SU-DHL-6 (cell line): ENCODE measurements around the gene LRRC72.

Experiments used
- H2AFZ ChIP-seq: fragments of 200-600 bp; sonication (generic); 2 replicates; pipeline ENCODE4 v1.6.1; 2014; ENCODE audit warnings: low read depth, mild to moderate bottlenecking, moderate library complexity, mixed read lengths, antibody characterized with exemption, low read length; ENCODE audit not compliant: severe bottlenecking
- H3F3A ChIP-seq: fragments of 200-600 bp; shearing (Covaris generic); 2 replicates; pipeline ENCODE4 v1.6.0; 2016; ENCODE audit warnings: antibody characterized with exemption, mild to moderate bottlenecking; ENCODE audit not compliant: insufficient read depth
- H3K27ac ChIP-seq: fragments of 200-600 bp; sonication (generic); 2 replicates; pipeline ENCODE4 v1.5.1; 2016; ENCODE audit warnings: low read depth, mild to moderate bottlenecking, low read length, moderate library complexity, mixed read lengths
- H3K27me3 ChIP-seq: fragments of 200-600 bp; sonication (generic), shearing (Covaris generic); 2 replicates; pipeline ENCODE4 v1.6.0; 2014; ENCODE audit warnings: mild to moderate bottlenecking, low read length
- H3K36me3 ChIP-seq: fragments of 200-600 bp; sonication (generic); 2 replicates; pipeline ENCODE4 v1.6.1; 2014; ENCODE audit warnings: mild to moderate bottlenecking, low read length, mixed read lengths
- H3K4me2 ChIP-seq: fragments of 300-600, 200-600 bp; shearing (Covaris generic), sonication (generic); 2 replicates; pipeline ENCODE4 v1.6.0; 2014; ENCODE audit warnings: low read length, low read depth, mild to moderate bottlenecking; ENCODE audit not compliant: poor library complexity, severe bottlenecking
- H3K4me3 ChIP-seq: fragments of 200-600 bp; sonication (generic); 2 replicates; pipeline ENCODE4 v1.5.1; 2014; ENCODE audit warnings: antibody characterized with exemption, low read length, mild to moderate bottlenecking, mixed read lengths; ENCODE audit not compliant: insufficient read depth, poor library complexity, severe bottlenecking
- H3K79me2 ChIP-seq: fragments of 200-600 bp; sonication (generic); 2 replicates; pipeline ENCODE4 v1.6.1; 2014; ENCODE audit warnings: mild to moderate bottlenecking, low read length, moderate library complexity; ENCODE audit not compliant: insufficient read depth
- H3K9ac ChIP-seq: fragments of 200-600 bp; sonication (generic); 2 replicates; pipeline ENCODE4 v1.7.0; 2014; ENCODE audit warnings: mild to moderate bottlenecking, low read length
- H3K9me2 ChIP-seq: fragments of 200-600 bp; sonication (generic); replicated peaks from 2 replicates; pipeline ENCODE4 v1.6.1; 2014; ENCODE audit warnings: low read length; ENCODE audit not compliant: insufficient read depth
- H3K9me3 ChIP-seq: fragments of 200-600 bp; sonication (generic); 2 replicates; pipeline ENCODE4 v1.6.1; 2014; ENCODE audit warnings: low read length, mixed read lengths; ENCODE audit not compliant: insufficient read depth
- H4K20me1 ChIP-seq: fragments of 200-600 bp; sonication (generic); 2 replicates; pipeline ENCODE4 v1.6.1; 2014; ENCODE audit warnings: low read depth, mild to moderate bottlenecking, antibody characterized with exemption, low read length, moderate library complexity, mixed read lengths
- CTCF ChIP-seq: fragments of 200-600 bp; sonication (generic); IDR thresholded peaks from one replicate; pipeline ENCODE4 v1.5.1; 2017; ENCODE audit warnings: antibody characterized with exemption, mild to moderate bottlenecking, low read length, moderate library complexity; ENCODE audit not compliant: insufficient read depth, poor library complexity, severe bottlenecking
- EZH2phosphoT487 ChIP-seq: fragments of 200-600 bp; sonication (generic), shearing (Covaris generic); conservative IDR thresholded peaks from 2 replicates; pipeline ENCODE4 v1.6.1; 2018; ENCODE audit warnings: mild to moderate bottlenecking, antibody characterized with exemption, low read length, moderate library complexity, mixed read lengths

Gene LRRC72

DNA sequence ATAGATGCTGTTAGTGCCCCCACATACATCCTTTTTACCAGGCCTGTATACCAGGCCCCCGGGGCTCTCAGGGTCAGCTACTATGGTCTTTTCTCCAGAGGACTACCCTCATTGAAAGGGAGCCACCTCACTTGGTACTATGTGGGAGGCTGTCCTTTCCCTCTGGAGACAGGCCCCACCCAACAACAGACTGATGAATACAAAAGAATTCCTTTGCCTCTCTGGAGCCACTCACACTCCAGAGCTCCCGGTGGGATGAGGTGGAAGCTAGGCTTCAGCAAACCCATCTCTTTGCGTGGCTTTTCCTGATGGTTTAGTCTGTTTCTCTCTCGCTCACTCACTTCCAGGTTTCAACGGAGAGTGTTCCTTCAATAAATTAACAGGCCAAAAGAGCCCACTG is 88.6 kb downstream of the LRRC72 start:
- no peak overlapping the region for H3K4me3 ChIP-seq
- H3K27me3 ChIP-seq: no peaks in the 10 kb centered on the region
- no peaks in the 10 kb centered on the region for H3K79me2 ChIP-seq
- H3F3A ChIP-seq: no peaks in the 10 kb centered on the region
- TF ChIP-seq EZH2phosphoT487: no peak
- H3K9me2 ChIP-seq: no peaks in the 10 kb centered on the region
- no peak overlapping the region for H3K9ac ChIP-seq
- no peak overlapping the region for H2AFZ ChIP-seq
- H3K4me2 ChIP-seq: no peak overlapping the region
- H3K36me3 ChIP-seq: no peaks in the 10 kb centered on the region; the same call in 1 of the 2 replicates
- H4K20me1 ChIP-seq: no peaks in the 10 kb centered on the region
- H3K27ac ChIP-seq: no peak overlapping the region
- H3K9me3 ChIP-seq: no peaks in the 10 kb centered on the region

- Histone ChIP-seq H3K4me2 (no peak overlapping the region), H3F3A (no peaks in the 10 kb centered on the region), H3K9me3 (no peaks in the 10 kb centered on the region), H3K27me3 (no peaks in the 10 kb centered on the region), H3K9me2 (no peaks in the 10 kb centered on the region), H3K4me3 (no peak overlapping the region), H3K27ac (no peak overlapping the region), H3K79me2 (no peaks in the 10 kb centered on the region), H3K9ac (no peak overlapping the region), H2AFZ (no peak overlapping the region), H4K20me1 (no peaks in the 10 kb centered on the region), H3K36me3 (peaks cover 5% of the 10 kb centered on the region; the same call in 1 of the 2 replicates)
- TF ChIP-seq CTCF (no peak), EZH2phosphoT487 (no peak)
Observed at GRCh38 chr7:16616122-16616521, 89.5 kb downstream of the LRRC72 start.

GRCh38 chr7:16616542-16616941 is 89.9 kb downstream of the LRRC72 start:
- Histone ChIP-seq H3K4me2 (no peak overlapping the region), H3K4me3 (no peak overlapping the region), H3K9ac (no peak overlapping the region), H2AFZ (no peak overlapping the region), H3K27ac (no peak overlapping the region), H3F3A (no peaks in the 10 kb centered on the region), H4K20me1 (no peaks in the 10 kb centered on the region), H3K27me3 (no peaks in the 10 kb centered on the region), H3K79me2 (no peaks in the 10 kb centered on the region), H3K9me2 (no peaks in the 10 kb centered on the region), H3K36me3 (peaks cover 5% of the 10 kb centered on the region; the same call in 1 of the 2 replicates), H3K9me3 (no peaks in the 10 kb centered on the region)
- TF ChIP-seq EZH2phosphoT487 (no peak), CTCF (no peak)

GRCh38 chr7:16619979-16620408 is 93.4 kb downstream of the LRRC72 start:
- Histone ChIP-seq H3K9me3 (no peaks in the 10 kb centered on the region), H3F3A (no peaks in the 10 kb centered on the region), H3K27me3 (no peaks in the 10 kb centered on the region), H3K36me3 (peaks cover 5% of the 10 kb centered on the region; the same call in 1 of the 2 replicates), H3K4me3 (no peak overlapping the region), H3K4me2 (no peak overlapping the region), H4K20me1 (no peaks in the 10 kb centered on the region), H3K79me2 (no peaks in the 10 kb centered on the region), H3K9ac (no peak overlapping the region), H3K9me2 (no peaks in the 10 kb centered on the region), H2AFZ (no peak overlapping the region), H3K27ac (no peak overlapping the region)
- TF ChIP-seq CTCF (no peak), EZH2phosphoT487 (no peak)
